Measurements from ENCODE around the gene TXNRD1. TPM values are rescaled to one million over a fixed set of nuclear protein-coding genes. Genes with fewer than 3 reads are reported as not detected.

The TXNRD1 gene
- total and polyA plus RNA-seq, 4 donors: 48.3 to 81.6 (median 65.4) TPM

DNA sequence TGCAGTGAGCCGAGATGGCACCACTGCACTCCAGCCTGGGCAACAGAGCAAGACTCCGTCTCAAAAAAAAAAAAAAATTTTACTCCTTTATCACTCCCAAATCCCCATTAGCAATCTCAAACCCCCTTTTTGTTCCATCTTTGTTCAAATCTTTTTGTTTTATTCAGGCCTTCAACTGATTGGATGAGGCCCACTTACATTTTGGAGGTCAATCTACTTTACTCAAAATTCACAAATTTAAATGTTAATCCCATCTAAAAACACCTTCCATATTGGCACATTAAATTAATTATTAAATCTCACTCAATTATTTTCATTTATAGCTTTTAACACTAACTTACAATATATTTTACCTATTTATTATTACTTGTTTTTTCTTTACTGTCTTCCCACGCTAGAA, 27.0 kb upstream of the TXNRD1 start:
- Histone ChIP-seq H3K36me3 (ENCODE audit: control insufficient read depth, insufficient read depth, low read length) (no peaks in the 10 kb centered on the region), H3K9me3 (ENCODE audit: control insufficient read depth, insufficient read depth, low read length) (peaks cover 5% of the 10 kb centered on the region), H3K27ac (ENCODE audit: low read depth, low read length) (no peak overlapping the region), H3K4me1 (ENCODE audit: control insufficient read depth, insufficient read depth, low read length) (no peaks in the 10 kb centered on the region), H3K4me3 (ENCODE audit: low read depth, low read length) (no peak overlapping the region), H3K27me3 (ENCODE audit: control insufficient read depth, insufficient read depth, low read length) (no peaks in the 10 kb centered on the region)
- 85% methylated on average over 2 of the region's 3 CpGs for WGBS (ENCODE audit: insufficient coverage)
- DNase-seq (ENCODE audit: low read depth in 4 of 6, low spot score in 6 of 6): no peak

DNA sequence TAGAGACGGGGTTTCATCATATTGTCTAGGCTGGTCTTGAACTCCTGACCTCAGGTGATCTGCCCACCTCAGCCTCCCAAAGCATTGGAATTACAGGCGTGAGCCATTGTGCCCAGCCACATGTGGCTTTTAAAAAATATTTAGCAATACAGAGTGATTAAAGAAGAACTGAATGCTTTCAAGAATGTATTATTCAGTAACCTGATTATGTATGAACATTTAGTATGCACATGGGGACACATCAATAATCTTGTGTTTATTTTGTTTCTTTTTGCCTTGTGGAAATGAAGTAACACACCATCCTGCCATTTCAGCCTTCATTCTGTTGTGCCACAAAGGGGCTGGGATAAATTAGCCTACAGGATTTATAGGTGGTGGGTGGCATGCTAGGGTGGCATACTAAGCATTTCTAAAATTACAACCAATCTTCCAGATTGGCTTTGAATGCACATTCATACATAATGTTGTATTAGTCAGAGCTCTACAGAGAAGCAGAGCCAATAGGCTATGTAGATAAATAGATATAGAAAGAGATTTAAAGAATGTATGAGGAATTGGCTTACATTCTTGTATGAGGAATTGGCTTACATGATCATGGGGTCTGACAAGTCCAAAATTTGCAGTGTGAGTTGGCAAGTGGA, 25.5 kb upstream of the TXNRD1 start:
- no peak overlapping the region for H3K27ac ChIP-seq (ENCODE audit: low read depth, low read length)
- H3K4me1 ChIP-seq (ENCODE audit: control insufficient read depth, insufficient read depth, low read length): no peaks in the 10 kb centered on the region
- WGBS (ENCODE audit: insufficient coverage): no CpG with 5 or more reads among the region's 2 CpGs
- H3K4me3 ChIP-seq (ENCODE audit: low read depth, low read length): no peak overlapping the region
- no peaks in the 10 kb centered on the region for H3K36me3 ChIP-seq (ENCODE audit: control insufficient read depth, insufficient read depth, low read length)
- DNase-seq (ENCODE audit: low read depth in 4 of 6, low spot score in 6 of 6): peak in 1 of 6 donors; percentile 67
- no peaks in the 10 kb centered on the region for H3K27me3 ChIP-seq (ENCODE audit: control insufficient read depth, insufficient read depth, low read length)
- peaks cover 5% of the 10 kb centered on the region for H3K9me3 ChIP-seq (ENCODE audit: control insufficient read depth, insufficient read depth, low read length)

DNA sequence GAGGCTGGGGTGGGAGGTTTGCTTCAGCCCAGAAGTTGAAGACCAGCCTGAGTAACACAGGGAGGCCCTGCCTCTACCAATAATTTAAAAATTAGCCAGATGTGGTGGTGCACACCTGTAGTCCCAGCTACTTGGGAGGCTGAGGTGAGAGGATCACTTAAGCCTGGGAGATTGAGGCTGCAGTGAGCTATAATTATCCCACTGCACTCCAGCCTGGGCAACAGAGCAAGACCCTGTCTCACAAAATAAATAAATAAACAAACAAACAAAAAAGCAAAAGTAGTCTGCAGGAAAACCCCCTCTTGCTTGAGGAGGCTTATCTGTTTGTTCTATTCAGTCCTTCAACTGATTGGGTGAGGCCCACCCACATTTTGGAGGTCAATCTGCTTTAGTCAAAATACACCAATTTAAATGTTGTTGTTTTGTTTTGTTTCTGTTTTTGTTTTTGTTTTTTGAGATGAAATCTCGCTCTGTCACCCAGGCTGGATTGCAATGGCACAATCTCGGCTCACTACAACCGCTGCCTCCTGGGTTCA, 24.9 kb upstream of the TXNRD1 start:
- Histone ChIP-seq H3K4me3 (ENCODE audit: low read depth, low read length) (no peak overlapping the region), H3K36me3 (ENCODE audit: control insufficient read depth, insufficient read depth, low read length) (no peaks in the 10 kb centered on the region), H3K27ac (ENCODE audit: low read depth, low read length) (no peak overlapping the region), H3K4me1 (ENCODE audit: control insufficient read depth, insufficient read depth, low read length) (no peaks in the 10 kb centered on the region), H3K9me3 (ENCODE audit: control insufficient read depth, insufficient read depth, low read length) (peaks cover 5% of the 10 kb centered on the region), H3K27me3 (ENCODE audit: control insufficient read depth, insufficient read depth, low read length) (no peaks in the 10 kb centered on the region)
- no peak for DNase-seq (ENCODE audit: low read depth in 4 of 6, low spot score in 6 of 6)
- 100% methylated on average over 1 of the region's 3 CpGs for WGBS (ENCODE audit: insufficient coverage)

DNA sequence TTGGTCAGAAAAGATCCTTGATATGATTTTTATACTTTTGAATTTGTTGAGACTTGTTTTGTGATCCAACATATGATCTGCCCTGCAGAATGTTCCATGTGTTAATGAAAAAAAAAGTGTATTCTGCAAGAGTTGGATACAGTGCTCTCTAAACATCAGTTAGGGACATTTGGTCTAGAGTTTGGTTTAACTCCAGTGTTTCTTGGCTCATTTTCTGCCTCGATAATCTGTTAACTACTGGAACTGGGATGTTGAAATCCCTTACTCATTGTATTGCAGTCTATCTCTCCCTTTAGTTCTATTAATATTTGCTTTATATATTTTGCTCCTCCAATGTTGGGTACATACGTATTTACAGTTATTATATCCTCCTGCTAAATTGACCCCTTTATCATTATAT, 18.3 kb upstream of the TXNRD1 start:
- Histone ChIP-seq H3K4me1 (ENCODE audit: control insufficient read depth, insufficient read depth, low read length) (no peaks in the 10 kb centered on the region), H3K9me3 (ENCODE audit: control insufficient read depth, insufficient read depth, low read length) (peaks cover 2% of the 10 kb centered on the region), H3K27ac (ENCODE audit: low read depth, low read length) (no peak overlapping the region), H3K27me3 (ENCODE audit: control insufficient read depth, insufficient read depth, low read length) (no peaks in the 10 kb centered on the region), H3K4me3 (ENCODE audit: low read depth, low read length) (no peak overlapping the region), H3K36me3 (ENCODE audit: control insufficient read depth, insufficient read depth, low read length) (no peaks in the 10 kb centered on the region)
- no peak for DNase-seq (ENCODE audit: low read depth in 4 of 6, low spot score in 6 of 6)
- WGBS (ENCODE audit: insufficient coverage): no CpG with 5 or more reads among the region's 2 CpGs

DNA sequence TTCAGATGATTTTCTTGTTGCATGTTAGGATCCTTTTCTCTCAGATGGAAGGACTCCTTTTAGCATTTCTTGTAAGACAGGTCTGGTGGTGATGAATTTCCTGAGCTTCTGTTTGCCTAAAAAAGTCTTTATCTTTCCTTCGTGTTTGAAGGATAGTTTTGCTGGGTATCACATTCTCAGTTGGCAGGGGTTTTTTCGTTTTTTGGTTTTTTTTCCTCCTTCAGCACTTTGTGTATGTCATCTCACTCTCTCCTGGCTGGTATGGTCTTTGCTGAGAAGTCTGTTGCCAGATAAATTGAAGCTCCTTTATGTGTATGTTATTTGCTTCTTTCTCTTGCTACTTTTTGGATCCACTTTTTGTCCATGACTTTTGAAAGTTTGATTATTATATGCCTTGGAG, 15.6 kb upstream of the TXNRD1 start:
- H3K27me3 ChIP-seq (ENCODE audit: control insufficient read depth, insufficient read depth, low read length): no peaks in the 10 kb centered on the region
- no peak overlapping the region for H3K4me3 ChIP-seq (ENCODE audit: low read depth, low read length)
- H3K9me3 ChIP-seq (ENCODE audit: control insufficient read depth, insufficient read depth, low read length): peaks cover 2% of the 10 kb centered on the region
- no peak for DNase-seq (ENCODE audit: low read depth in 4 of 6, low spot score in 6 of 6)
- WGBS (ENCODE audit: insufficient coverage): no CpG with 5 or more reads among the region's 2 CpGs
- no peak overlapping the region for H3K27ac ChIP-seq (ENCODE audit: low read depth, low read length)
- no peaks in the 10 kb centered on the region for H3K36me3 ChIP-seq (ENCODE audit: control insufficient read depth, insufficient read depth, low read length)
- peaks cover 2% of the 10 kb centered on the region for H3K4me1 ChIP-seq (ENCODE audit: control insufficient read depth, insufficient read depth, low read length)

DNA sequence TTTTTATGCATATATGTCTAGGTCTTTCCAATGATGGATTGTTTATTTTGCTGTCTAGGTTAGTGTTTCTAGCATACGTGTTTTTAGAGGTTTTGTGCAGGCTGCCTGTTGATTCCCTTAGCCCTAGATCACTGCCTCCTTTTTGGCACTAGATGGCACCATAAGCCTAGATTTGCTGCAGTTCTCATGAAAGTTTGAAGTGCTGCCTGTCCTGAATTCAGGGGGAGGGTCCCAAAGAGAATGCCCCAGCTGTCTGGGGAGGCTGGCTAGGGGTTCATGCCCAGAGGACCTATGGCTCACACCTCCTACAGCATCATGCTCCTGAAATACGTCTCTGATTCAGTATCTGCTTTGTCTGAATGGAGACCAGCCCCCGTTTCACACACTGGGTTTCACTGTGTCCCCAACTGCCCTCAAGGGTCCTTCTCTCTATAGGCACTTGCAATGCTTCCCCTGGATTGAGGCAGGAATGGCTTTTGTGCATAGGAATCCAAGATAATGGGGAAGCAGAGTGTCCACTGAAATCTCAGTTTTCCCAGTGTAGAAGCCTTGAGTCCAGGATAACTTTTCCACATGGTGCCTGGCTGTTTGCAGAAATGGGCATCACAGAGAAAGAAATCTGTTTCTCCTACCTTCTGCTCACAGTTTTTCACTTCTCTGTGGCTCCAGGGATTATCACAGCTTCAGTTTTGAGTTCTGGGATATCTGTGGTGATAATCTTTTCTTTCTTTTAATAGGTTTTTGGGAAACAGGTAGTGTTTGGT, 14.2 kb upstream of the TXNRD1 start:
- WGBS (ENCODE audit: insufficient coverage): 17% methylated on average over 2 of the region's 3 CpGs
- peak in 4 of 6 donors; percentile 38 to 81 (median 60) for DNase-seq (ENCODE audit: low read depth in 4 of 6, low spot score in 6 of 6)
- H3K9me3 ChIP-seq (ENCODE audit: control insufficient read depth, insufficient read depth, low read length): peaks cover 2% of the 10 kb centered on the region

DNA sequence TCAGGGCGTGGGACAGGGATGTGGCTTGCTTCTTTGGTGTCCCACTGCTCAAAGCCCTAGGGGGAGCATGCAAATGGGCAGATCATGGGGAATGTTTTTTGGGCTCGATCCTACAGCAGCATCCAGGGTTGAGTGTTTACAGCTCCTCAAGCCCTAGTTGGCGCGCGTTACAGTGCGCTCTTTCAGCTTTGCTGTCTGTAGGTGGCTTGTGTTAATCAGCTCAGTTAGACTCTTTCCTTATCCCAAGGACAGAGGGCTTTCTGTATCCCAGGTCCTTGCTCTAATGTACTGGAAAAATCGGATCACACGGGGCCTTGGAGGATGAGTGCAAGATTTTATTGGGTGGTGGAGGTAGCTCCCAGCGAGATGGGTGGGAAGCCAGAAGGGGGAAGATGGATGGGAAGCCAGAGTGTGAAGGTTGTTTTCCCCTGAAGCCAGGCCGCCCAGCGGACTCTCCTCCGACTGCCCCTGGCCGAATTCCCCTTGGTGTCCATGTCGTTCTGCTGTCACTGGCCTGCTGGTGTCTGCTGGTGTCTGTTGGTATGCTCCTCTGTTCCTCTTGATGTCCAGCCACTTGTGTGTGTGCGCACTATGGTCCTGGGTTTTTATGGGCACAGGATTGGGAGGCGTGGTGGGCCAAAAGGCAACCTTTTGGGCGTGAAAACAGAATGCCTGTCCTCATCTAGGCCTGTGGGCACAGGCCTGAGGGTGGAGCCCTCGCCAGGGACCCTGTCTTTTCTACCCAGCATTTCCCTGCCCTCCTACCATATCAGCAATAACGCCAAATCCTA, 10.7 kb upstream of the TXNRD1 start:
- H3K4me1 ChIP-seq (ENCODE audit: control insufficient read depth, insufficient read depth, low read length): peaks cover 5% of the 10 kb centered on the region
- no peak overlapping the region for H3K27ac ChIP-seq (ENCODE audit: low read depth, low read length)
- 89% methylated on average over 13 of the region's 19 CpGs for WGBS (ENCODE audit: insufficient coverage)
- H3K36me3 ChIP-seq (ENCODE audit: control insufficient read depth, insufficient read depth, low read length): no peaks in the 10 kb centered on the region
- H3K4me3 ChIP-seq (ENCODE audit: low read depth, low read length): no peak overlapping the region
- DNase-seq (ENCODE audit: low read depth in 4 of 6, low spot score in 6 of 6): peak in 1 of 6 donors; percentile 49
- no peaks in the 10 kb centered on the region for H3K9me3 ChIP-seq (ENCODE audit: control insufficient read depth, insufficient read depth, low read length)
- no peaks in the 10 kb centered on the region for H3K27me3 ChIP-seq (ENCODE audit: control insufficient read depth, insufficient read depth, low read length)

More for the DNA sequence above, 14.2 kb upstream of the TXNRD1 start:
- H3K27ac ChIP-seq (ENCODE audit: low read depth, low read length): no peak overlapping the region
- peaks cover 5% of the 10 kb centered on the region for H3K4me1 ChIP-seq (ENCODE audit: control insufficient read depth, insufficient read depth, low read length)
- no peak overlapping the region for H3K4me3 ChIP-seq (ENCODE audit: low read depth, low read length)
- H3K27me3 ChIP-seq (ENCODE audit: control insufficient read depth, insufficient read depth, low read length): no peaks in the 10 kb centered on the region
- no peaks in the 10 kb centered on the region for H3K36me3 ChIP-seq (ENCODE audit: control insufficient read depth, insufficient read depth, low read length)

DNA sequence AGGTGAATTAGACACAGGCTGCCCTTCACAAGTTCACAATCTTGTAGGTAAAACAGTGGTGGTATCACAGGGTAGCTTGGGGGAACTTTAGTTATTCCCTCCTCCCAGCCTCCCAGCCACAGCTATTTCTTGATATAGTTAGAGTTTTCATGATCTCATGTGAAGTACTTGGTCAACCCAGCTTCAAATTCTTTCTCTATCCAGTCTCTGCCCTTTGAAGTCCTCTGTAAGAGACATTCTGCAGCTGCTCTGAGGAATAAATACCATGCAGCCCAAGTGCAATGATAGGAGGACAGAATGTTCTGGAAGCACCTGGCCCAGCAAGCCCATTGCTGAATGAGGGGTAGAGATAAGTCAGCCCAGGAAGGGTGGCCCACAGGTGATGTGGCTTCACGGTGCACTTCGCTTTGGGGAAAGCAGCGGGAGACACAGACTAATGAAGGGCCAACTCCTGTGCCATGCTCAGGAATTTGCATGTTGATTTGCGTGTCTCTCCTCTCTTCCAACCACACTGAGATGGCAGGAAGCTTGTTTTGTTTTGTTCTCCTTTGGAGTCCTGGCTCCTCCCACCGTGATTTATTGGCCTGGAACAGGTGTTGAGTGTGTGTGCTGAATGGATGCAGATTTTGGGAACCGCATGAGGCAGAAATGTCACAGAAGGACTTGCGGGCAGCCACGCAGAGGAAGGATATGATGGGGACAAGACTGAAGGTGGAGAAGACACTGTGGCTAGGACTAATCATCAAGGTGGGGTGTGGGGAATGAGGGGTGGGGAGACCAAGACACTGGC, 8.0 kb upstream of the TXNRD1 start:
- DNase-seq (ENCODE audit: low read depth in 4 of 6, low spot score in 6 of 6): no peak
- H3K27me3 ChIP-seq (ENCODE audit: control insufficient read depth, insufficient read depth, low read length): no peaks in the 10 kb centered on the region
- H3K4me1 ChIP-seq (ENCODE audit: control insufficient read depth, insufficient read depth, low read length): peaks cover 5% of the 10 kb centered on the region
- H3K9me3 ChIP-seq (ENCODE audit: control insufficient read depth, insufficient read depth, low read length): no peaks in the 10 kb centered on the region
- H3K4me3 ChIP-seq (ENCODE audit: low read depth, low read length): no peak overlapping the region
- no peak overlapping the region for H3K27ac ChIP-seq (ENCODE audit: low read depth, low read length)
- no peaks in the 10 kb centered on the region for H3K36me3 ChIP-seq (ENCODE audit: control insufficient read depth, insufficient read depth, low read length)
- WGBS (ENCODE audit: insufficient coverage): 76% methylated on average over 7 of the region's 8 CpGs

DNA sequence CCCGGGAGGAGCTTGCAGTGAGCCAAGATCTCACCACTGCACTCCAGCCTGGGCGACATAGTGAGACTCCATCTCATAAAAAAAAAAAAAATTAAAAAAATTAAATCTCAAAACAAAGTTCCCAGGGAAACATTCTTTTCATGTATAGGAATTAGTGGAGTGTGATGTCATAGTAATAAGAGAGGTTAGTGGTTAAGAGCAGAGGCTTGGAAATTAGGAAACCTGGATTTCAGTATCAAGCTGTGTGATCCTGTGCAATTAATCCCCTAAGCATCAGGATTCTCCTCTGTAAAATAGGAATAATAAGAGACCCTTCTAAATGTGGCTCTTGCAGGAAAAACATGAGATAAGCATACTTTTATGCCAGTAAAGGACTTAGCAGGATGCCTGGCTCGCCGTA, 3.1 kb upstream of the TXNRD1 start:
- Histone ChIP-seq H3K4me3 (ENCODE audit: low read depth, low read length) (no peak overlapping the region), H3K4me1 (ENCODE audit: control insufficient read depth, insufficient read depth, low read length) (peaks cover 10% of the 10 kb centered on the region), H3K27ac (ENCODE audit: low read depth, low read length) (no peak overlapping the region), H3K27me3 (ENCODE audit: control insufficient read depth, insufficient read depth, low read length) (no peaks in the 10 kb centered on the region), H3K36me3 (ENCODE audit: control insufficient read depth, insufficient read depth, low read length) (no peaks in the 10 kb centered on the region), H3K9me3 (ENCODE audit: control insufficient read depth, insufficient read depth, low read length) (peaks cover 1% of the 10 kb centered on the region)
- DNase-seq (ENCODE audit: low read depth in 4 of 6, low spot score in 6 of 6): no peak
- no CpG with 5 or more reads among the region's 4 CpGs for whole genome bisulfite sequencing (ENCODE audit: insufficient coverage)

All from spinal cord (tissue), 10 donors.